ENCODE data around the gene LRWD1.
"Not testable (repeated sequence)": the region's sequence is repeated elsewhere in the genome, so short reads cannot be mapped to it uniquely, and the experiment has no call there.

LRWD1 gene

GRCh38 chr7:102444961-102445673 is 19.7 kb upstream of the LRWD1 start:
- no peak for DNase-seq

DNA sequence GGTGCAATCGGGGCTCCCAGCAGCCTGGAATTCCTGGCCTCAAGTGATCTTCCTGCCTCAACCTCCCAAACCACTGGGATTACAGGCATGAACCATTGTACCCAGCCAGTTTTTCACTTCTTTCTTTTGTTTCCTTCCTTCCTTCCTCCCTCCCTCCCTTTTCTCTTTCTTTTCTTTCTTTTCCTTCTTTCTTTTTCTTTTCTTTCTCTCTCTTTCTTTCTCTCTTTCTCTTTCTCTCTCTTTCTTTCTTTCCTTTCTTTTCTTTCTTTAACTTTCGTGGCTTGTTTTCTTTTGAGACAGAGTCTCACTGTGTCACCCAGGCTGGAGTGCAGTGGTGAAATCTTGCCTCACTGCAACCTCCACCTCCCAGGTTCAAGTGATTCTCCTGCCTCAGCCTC is 19.1 kb upstream of the LRWD1 start:
- DNase-seq, result no peak

DNA sequence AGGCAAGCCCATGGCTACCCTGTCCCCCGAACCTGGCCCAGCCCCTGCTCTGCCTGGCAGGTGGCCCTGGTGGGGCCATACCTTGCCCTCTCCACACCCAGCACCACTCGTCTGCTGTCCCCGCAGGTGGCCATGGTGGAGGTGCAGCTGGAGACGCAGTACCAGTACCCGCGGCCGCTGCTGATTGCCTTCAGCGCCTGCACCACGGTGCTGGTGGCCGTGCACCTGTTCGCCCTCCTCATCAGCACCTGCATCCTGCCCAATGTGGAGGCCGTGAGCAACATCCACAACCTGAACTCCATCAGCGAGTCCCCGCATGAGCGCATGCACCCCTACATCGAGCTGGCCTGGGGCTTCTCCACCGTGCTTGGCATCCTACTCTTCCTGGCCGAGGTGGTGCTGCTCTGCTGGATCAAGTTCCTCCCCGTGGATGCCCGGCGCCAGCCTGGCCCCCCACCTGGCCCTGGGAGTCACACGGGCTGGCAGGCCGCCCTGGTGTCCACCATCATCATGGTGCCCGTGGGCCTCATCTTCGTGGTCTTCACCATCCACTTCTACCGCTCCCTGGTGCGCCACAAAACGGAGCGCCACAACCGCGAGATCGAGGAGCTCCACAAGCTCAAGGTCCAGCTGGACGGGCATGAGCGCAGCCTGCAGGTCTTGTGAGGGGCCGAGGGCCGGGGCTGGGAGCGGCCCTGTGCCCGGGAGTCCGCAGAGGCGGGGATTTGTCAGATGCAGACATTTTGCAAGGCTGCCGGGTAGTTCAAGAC is 18.2 kb upstream of the LRWD1 start:
- DNase-seq, result no peak

DNA sequence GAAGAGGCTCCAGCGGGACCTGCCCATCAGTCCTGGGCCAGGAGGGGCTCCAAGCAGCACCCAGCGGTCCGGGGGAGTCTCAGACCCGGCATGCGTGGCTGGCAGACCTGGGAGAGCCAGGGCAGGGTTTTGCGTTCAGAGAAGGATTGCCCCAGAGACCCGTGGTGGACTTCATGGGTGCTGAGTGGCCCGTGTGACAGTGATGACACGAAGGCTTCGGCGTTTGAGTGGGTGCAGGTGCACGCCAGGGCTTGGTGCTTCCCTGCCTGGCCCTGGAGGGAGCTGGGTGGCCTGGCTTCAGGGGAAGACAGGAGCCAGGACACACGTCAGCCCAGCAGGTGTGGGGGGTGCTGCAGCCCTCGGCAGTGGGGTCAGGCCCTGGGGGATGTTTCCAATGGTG is 17.5 kb upstream of the LRWD1 start:
- DNase-seq, result no peak

DNA sequence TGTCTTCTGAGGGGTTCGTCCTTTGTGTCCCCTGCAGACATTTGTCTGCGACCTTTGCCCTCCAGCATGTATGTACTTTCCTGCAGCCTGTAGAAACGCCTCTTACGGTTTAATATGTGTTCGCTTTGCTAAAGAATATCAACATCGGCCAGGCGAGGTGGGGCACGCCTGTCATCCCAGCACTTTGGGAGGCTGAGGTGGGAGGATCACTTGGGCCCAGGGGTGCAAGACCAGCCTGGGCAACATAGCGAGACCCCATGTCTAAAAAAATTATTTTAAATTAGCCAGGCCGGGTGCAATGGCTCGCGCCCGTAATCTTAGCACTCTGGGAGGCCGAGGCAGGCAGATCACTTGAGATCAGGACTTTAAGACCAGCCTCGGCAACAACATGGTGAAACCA is 15.6 kb upstream of the LRWD1 start:
- DNase-seq, result no peak

- DNase-seq, result peak; percentile 65
Measured at GRCh38 chr7:102450242-102450641, 14.5 kb upstream of the LRWD1 start.

- DNase-seq, result no peak
Measured at GRCh38 chr7:102451371-102452054, 13.3 kb upstream of the LRWD1 start.

GRCh38 chr7:102452451-102452850 is 12.3 kb upstream of the LRWD1 start:
- DNase-seq, result no peak

GRCh38 chr7:102453319-102453718 is 11.5 kb upstream of the LRWD1 start:
- no peak for DNase-seq

GRCh38 chr7:102454468-102454867 is 10.3 kb upstream of the LRWD1 start:
- DNase-seq, result no peak

DNA sequence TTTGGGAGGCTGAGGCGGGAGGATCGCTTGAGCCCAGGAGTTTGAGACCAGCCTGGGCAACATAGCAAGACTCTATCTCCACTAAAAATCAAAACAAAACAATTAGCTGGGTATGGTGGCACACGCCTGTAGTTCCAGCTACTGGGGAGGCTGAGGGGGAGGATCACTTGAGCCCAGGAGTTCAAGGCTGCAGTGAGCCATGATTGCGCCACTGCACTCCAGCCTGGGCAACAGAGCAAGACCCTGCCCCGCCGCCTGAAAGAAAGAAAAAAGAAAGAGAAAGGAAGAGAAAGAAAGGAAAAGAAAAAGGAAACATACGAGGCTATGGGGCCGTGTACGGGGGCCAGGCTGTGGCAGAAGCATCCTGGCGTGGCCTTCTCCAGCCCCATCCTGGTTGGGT is 9.9 kb upstream of the LRWD1 start:
- not testable (repeated sequence) for DNase-seq

GRCh38 chr7:102455596-102455995 is 9.2 kb upstream of the LRWD1 start:
- no peak for DNase-seq

GRCh38 chr7:102456327-102456726 is 8.5 kb upstream of the LRWD1 start:
- no peak for DNase-seq

- DNase-seq, result no peak
Measured at GRCh38 chr7:102457352-102457924, 7.3 kb upstream of the LRWD1 start.

DNA sequence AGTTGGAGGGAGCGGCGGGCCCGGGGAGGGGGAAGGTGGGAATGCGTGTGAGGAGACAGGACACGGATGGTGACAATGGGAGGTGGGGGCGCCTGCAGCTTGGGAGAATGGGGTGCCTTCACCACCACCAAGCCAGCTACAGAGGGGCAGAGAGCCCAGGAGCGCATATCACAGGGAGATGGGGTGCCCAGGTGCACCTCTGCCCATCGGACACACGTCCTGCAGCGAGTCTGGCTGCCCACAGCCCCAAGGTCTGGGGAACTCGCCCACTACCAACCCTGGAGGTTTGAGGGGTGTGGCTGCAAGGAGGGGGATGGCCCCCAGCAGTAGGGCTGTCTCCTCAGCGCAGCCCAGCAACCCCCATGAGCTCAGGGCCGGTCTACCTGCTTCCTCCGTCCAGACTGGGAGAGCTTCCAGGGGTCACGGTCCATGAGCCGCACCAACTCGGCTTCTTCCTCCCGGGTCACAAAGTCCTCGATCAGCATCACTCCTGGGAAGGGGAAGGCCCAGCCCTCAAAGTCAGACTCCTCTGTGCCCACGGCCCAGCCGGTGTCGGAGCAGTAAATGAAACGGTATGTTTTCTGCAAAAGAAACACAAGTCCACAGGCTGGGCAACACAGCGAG is 5.5 kb upstream of the LRWD1 start:
- no peak for DNase-seq

DNA sequence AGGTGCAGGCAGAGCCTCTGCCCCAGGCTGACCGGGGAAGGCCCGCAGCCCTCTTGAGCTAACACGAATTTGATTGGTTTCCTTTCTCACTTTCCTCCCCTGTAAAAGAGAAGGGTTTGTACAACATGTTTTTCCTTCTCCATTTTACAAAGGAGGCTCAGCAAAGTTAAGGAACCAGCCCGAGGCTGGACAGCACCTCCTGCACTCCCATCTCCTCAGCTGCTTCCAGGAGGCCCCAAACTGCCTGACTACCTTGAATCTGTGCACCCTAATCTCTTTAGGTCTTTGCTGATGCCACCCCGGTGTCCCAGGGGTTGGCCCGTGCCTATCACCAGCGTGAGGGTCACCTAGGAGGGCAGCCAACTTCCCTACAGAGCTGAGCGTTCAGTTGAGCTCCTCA is 4.3 kb upstream of the LRWD1 start:
- no peak for DNase-seq

GRCh38 chr7:102463841-102464576 is 775 bp upstream of the LRWD1 start:
- no peak for DNase-seq

GRCh38 chr7:102466097-102466496 is 1.3 kb downstream of the LRWD1 start:
- no peak for DNase-seq

DNA sequence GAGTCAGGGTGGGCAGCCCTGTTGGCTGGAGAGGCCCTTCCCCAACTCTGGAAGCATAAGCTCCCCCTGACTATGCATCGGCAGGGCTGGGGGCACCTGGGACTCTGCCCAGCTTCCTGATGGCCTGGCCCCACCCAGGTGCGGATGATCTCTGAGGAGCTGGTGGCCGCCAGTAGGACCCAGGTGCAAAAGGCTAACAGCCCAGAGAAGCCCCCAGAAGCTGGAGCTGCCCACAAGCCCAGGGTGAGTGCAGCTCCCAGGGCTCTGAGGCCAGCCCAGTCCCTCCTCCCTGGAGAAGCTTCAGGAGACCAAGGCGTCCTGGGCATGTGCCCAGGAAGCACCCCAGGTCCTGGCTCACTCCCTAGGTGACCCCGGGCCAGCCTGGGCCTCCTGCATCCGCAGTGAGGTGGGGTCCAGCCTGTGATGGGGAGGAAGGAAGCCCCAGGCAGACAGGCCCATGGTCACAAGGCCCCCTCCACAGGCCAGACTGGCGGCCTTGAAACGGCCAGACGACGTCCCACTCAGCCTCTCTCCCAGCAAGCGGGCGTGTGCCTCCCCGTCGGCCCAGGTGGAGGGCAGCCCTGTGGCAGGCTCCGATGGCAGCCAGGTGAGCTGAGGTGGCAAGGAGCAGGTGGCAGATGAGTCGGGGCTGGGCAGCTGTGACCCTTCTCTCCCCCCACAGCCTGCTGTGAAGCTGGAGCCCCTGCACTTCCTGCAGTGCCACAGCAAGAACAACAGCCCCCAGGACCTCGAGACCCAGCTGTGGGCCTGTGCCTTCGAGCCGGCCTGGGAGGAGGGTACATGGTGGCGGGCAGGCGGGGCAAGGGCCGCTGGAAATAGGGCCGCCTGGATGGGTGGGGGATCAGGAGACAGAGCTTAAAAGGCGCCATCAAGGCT is 3.0 kb downstream of the LRWD1 start:
- no peak for DNase-seq

GRCh38 chr7:102468478-102469350 is 3.9 kb downstream of the LRWD1 start:
- DNase-seq, result no peak
